Posterior cingulate gyrus (tissue), 11 donors: ENCODE results near the gene SLC38A5.
A peak's percentile ranks its signal among the peaks of the same experiment; 100 is the strongest.
"Not testable (repeated sequence)": the region's sequence is repeated elsewhere in the genome, so short reads cannot be mapped to it uniquely, and the experiment has no call there.

Experiments
- DNase-seq, 10 donors: peaks; one replicate each; pipeline versions ENCODE4 v3.0.0 to v3.0.0-alpha.2; 2020 to 2021; ENCODE audit warnings: mixed read lengths in 3 of 10
- intact Hi-C: fragments of 100-400 bp; cut with DNase I; formaldehyde crosslinking; loops from one replicate; pipeline ENCODE4 v1.15.1; 2023

Gene SLC38A5

GRCh38 chrX:48471504-48471903 lies 1.4 kb upstream of the SLC38A5 start:
- intact Hi-C loops, result no loop called here
- no peak for DNase-seq

DNA sequence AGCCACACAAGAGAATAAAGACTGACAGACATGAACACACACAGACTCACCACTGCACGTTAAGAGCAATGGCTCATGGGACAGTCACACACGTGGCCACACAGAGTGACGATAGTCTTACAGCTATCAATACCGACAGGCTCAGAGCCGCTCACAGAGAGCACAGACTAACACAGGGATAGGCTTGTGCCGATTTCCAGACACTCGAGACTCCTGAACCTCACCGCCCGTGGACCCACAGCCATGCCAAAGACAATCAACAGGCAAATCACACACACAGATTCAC lies 716 bp upstream of the SLC38A5 start:
- no peak for DNase-seq
- intact Hi-C loops, result no loop called here

GRCh38 chrX:48468693-48469691 lies 1.1 kb downstream of the SLC38A5 start:
- intact Hi-C loops, result no loop called here
- peak in 1 of 10 donors; percentile 37 for DNase-seq

DNA sequence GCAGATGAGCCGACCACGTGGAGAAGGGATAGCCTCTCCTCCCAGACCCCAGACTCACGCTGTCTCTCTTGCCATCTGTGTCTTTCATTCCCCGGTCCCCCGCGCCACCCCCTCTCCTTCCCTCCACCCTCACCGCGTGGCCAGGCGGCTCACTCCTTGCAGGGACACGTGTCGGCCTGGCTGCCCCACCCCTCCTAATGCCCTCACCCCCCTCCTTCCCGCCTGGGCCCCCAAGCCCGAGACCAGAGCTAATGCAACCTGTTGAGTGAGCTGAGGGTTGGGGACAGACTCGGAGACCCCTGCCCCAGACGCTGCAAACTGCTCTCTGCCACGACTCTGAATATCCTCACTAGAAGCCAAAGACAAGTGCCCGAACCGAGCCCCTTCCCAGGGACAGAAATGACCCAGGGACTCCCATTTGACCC lies 1.8 kb downstream of the SLC38A5 start:
- intact Hi-C loops, result no loop called here
- DNase-seq, result peak in 1 of 10 donors; percentile 45

DNA sequence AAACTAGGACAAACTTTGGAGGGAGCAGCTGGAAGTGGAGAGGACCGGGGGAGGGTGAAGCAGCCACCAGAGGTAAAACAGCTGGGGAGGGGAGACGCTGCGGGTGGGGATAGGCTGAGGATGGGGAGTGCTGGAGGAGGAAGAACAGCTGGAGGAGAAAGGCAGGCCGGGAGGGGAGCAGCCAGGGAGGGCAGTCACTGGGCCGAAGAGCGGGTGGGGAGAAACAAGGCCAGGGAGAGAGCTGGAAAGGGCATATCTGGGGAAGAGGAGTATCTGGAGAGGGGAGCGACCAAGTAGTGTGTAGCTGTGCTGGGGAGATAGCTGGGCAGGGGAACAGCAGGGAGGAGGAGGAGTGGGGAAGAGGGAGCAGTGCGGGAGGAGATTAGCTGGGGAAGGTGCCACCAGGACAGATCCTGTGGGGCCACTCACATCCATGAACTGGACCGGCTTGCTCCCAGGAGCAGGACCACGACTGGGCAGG lies 2.7 kb downstream of the SLC38A5 start:
- intact Hi-C loops, result no loop called here
- peak in 1 of 10 donors; percentile 52 for DNase-seq

GRCh38 chrX:48466696-48467095 lies 3.4 kb downstream of the SLC38A5 start:
- intact Hi-C loops, result no loop called here
- peak in 2 of 10 donors; percentile 37 to 73 for DNase-seq

GRCh38 chrX:48465336-48465933 lies 4.6 kb downstream of the SLC38A5 start:
- intact Hi-C loops, result no loop called here
- no peak for DNase-seq

DNA sequence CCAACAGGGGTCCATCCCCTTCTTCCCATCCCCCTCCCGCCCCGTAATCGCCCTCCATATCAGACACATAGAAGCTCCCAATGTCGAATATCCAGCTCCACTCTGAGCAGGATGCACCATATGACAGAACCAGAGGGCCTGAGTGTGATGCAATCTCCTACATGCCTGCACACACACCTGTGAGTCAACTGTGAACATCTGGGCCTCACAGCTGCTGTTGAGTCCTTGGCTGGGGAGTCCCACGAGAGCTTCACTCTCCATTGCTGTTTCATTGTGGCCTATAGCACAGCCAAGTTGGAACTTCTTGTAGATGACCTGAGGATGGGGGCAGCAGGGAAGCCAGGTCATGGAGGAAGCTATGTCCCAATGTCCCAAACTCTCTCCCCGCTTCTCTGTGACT lies 8.2 kb downstream of the SLC38A5 start:
- intact Hi-C loops, result no loop called here

DNA sequence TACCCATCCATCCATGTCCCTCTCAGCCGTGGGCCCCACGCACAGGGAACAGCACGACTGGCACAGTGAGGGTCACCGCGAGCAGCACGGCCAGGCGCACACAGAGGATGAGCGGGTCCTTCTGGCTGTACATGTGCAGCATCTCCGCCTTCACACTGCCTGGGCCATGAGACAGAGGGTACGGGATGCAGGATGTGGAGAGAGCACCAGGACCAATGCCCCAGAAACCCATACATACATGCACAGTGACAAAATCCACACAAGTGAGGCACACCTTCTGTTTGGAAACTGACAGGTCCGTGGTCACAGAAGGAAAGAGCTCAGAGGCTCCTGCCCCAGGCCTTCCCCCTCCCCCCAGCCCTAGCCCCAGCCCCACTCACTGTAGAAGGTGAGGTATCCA lies 9.5 kb downstream of the SLC38A5 start:
- intact Hi-C loops, result no loop called here
- no peak for DNase-seq

More for the DNA sequence above, 8.2 kb downstream of the SLC38A5 start:
- no peak for DNase-seq

GRCh38 chrX:48460031-48460430 lies 10.0 kb downstream of the SLC38A5 start:
- no peak for DNase-seq
- intact Hi-C loops, result no loop called here

DNA sequence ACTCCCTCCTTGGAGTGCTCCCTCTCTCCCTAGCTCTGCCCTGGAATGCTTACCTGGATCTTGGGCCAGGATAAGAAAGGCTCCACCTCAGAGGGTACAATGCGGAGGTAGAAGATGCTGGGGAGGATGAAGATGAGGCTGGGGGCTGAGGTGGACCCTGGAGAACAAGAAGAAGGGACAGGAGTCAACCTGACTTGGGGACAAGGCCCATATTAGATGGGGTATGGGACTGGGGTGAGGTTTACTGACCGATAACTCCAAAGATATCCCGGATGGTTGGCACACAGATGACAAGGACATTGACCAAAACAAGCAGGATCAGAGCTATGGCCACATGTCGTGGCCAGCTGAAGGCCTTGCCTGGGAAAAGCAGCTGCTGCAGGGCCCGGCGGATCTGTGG lies 10.6 kb downstream of the SLC38A5 start:
- DNase-seq, result no peak
- intact Hi-C loops, result no loop called here

DNA sequence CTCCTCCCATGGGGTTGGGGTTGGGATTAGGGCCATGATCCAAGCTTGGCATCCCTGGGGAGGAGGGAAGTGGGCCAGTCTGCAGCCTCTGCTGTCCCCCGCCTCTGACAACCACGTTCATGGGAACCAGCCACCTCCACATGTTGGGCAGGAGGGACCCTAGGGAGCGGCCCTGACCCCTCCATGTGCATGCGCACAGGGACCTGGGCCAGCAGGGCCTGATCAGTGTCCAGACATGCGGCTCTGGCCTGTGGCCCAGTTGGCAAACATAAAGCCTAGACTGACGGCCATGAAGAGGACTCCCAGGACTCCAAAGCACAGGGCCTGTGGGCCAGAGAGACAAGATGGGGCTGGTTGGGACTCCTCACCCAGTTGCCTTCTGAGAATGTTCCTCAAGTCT lies 11.3 kb downstream of the SLC38A5 start:
- no peak for DNase-seq
- intact Hi-C loops, result no loop called here

DNA sequence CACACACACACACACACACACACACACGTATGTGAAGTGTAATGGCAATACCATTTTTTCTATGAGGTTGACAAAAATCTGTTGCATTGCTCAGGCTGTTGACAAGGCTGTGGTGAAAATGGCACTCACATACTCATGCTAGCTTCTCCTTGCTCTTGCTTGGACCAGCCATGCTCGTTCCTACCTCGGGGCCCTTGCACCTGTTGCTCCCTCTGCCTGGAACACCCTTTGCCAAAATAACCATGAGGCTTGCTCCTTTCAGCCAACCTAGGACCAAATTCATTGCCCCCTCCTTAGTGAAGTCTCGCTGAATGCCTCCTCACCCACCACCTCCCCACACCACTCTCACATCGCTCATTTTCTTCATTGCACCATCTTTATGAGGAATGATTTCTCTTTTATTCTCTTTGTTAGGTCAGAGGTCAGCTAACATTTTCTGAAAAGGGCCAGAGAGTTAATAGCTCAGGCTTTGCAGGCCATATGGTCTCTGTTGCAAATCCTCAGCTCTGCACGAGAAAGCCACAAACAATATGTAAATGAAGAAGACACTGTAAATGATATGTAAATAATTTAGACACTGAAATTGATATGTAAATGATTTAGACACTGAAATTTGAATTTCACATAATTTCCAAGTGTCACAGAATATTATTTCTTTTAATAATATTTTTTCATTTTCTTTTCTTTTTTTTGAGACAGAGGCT lies 13.3 kb downstream of the SLC38A5 start:
- DNase-seq, result no peak
- intact Hi-C loops, result no loop called here

DNA sequence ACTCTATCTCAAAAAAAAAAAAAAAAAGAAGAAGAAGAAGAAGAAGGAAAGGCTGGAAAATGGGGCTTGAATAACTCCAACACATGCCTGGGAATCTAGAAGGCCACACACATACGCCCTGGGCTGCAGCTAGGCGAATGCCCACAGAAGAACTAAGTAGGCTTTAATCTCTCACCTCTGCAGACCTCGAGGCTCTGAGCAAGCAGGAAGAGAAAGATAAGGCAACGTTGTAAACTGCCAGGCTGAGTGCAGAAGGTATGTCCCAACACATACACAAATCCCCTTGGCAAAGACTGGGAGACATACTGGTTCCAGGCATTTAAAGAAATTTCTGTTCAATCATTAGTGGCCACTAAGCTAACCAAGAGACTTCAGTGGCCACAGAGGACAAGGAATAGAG lies 18.4 kb downstream of the SLC38A5 start:
- intact Hi-C loops, result no loop called here
- DNase-seq, result no peak

GRCh38 chrX:48450076-48450475 lies 20.0 kb downstream of the SLC38A5 start:
- intact Hi-C loops, result no loop called here

DNA sequence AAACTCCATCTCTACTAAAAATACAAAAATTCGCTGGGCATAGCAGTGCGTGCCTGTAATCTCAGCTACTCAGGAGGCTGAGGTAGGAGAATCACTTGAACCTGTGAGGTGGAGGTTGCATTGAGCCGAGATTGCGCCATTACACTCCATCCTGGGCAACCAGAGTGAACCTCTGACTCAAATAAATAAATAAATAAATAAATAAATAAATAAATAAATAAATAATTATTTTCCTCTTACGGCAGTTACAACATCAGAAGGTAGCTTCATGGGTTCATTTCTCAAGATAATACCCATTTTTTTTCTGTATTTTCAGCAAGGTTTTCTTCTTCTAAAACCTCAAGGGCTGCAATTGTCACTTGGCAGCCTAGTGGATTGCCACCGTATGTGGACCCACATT lies 22.9 kb downstream of the SLC38A5 start:
- intact Hi-C loops, DNase-seq: not testable (repeated sequence)

More at GRCh38 chrX:48450076-48450475, 20.0 kb downstream of the SLC38A5 start:
- no peak for DNase-seq

GRCh38 chrX:48433713-48434112 lies 36.3 kb downstream of the SLC38A5 start:
- DNase-seq, intact Hi-C loops: not testable (repeated sequence)

DNA sequence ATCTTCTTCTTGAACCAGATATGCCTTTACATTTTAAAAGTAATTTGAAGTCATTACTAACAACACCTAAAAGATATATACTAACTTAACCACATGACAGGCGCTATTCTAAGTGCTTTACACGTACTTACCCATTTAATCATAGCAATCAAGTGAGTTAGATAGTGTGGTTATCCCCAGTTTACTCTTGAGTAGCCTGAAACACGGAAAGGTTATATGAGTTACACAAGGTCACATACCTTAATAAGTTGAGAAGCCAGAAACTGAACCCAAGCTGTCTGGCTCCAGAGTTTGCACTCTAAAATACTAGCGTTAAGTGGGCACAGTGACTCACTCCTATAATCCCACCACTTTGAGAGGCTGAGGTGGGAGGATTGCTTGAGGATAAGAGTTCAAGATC lies 39.9 kb downstream of the SLC38A5 start:
- DNase-seq, intact Hi-C loops: not testable (repeated sequence)

GRCh38 chrX:48429606-48430005 lies 40.5 kb downstream of the SLC38A5 start:
- DNase-seq, intact Hi-C loops: not testable (repeated sequence)

DNA sequence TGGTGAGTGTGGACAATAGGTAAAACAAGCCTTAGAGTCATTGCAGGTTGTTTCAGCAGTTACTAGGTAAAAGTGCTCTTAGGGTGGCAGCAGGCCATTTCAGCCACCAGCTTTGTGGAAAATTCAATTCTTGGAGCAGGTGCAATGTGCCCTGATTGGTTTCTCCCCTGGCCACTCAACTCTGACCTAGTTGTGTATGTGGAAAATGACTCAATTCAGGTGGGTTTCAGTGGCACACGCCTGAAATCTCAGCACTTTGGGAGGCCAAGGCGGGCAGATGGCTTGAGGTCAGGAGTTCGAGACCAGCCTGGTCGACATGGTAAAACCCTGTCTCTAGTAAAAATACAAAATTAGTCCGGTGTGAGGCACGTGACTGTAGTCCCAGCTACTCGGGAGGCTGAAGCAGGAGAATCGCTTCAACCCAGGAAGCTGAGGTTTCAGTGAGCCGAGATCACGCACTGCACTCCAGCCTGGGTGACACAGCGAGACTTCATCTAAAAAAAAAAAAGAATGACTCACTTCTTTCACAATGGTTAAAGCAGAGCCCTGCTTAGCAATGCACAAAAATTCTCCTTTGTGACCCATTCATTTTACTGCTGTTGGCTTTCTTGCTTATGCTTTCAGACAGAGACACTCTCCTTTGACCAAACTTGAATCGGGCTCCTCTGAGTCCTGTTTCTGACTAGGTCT lies 42.9 kb downstream of the SLC38A5 start:
- DNase-seq, intact Hi-C loops: not testable (repeated sequence)
